ENCODE results near the gene DLG2. TPM values are rescaled to one million over a fixed set of nuclear protein-coding genes. Genes with fewer than 3 reads are reported as not detected.
A peak's percentile ranks its signal among the peaks of the same experiment; 100 is the strongest.

Gene DLG2
- total and polyA plus RNA-seq, 11 donors = 2.4 to 13.9 (median 7.1) TPM

- intact Hi-C loops (cut with DNase I) = no loop called here
- Histone ChIP-seq H3K4me3 (no peak overlapping the region), H3K27me3 (no peaks in the 10 kb centered on the region), H3K4me1 (no peaks in the 10 kb centered on the region), H3K36me3 (no peaks in the 10 kb centered on the region), H3K9me3 (no peaks in the 10 kb centered on the region), H3K27ac (no peak overlapping the region)
- 64 to 78% (median 71%) methylated on average over 4 to 5 of the region's 5 CpGs for WGBS, 4 donors
- ATAC-seq (no peak), DNase-seq (no peak)
- TF ChIP-seq POLR2A (IDR thresholded peaks at IDR 0.05) = no peak
- no peak for TF ChIP-seq CTCF (IDR thresholded peaks at IDR 0.05)
Measured at GRCh38 chr11:83540112-83540675, 2086.9 kb downstream of the DLG2 start.

GRCh38 chr11:83538286-83538685 is 2088.9 kb downstream of the DLG2 start:
- no peaks in the 10 kb centered on the region for H3K27me3 ChIP-seq
- intact Hi-C loops (cut with DNase I) = no loop called here
- no peak overlapping the region for H3K4me3 ChIP-seq
- 74 to 86% (median 81%) methylated on average over 1 of the region's 1 CpG for WGBS, 4 donors
- no peaks in the 10 kb centered on the region for H3K4me1 ChIP-seq
- no peak overlapping the region for H3K27ac ChIP-seq
- ATAC-seq (peak in 1 of 4 donors; percentile 36), DNase-seq (no peak)
- no peaks in the 10 kb centered on the region for H3K9me3 ChIP-seq
- no peaks in the 10 kb centered on the region for H3K36me3 ChIP-seq
- no peak for TF ChIP-seq CTCF (IDR thresholded peaks at IDR 0.05)

GRCh38 chr11:83537131-83537610 is 2090.0 kb downstream of the DLG2 start:
- no peaks in the 10 kb centered on the region for H3K4me1 ChIP-seq
- H3K27me3 ChIP-seq = no peaks in the 10 kb centered on the region
- no peaks in the 10 kb centered on the region for H3K36me3 ChIP-seq
- TF ChIP-seq CTCF (IDR thresholded peaks at IDR 0.05) (no peak), POLR2A (IDR thresholded peaks at IDR 0.05) (no peak)
- H3K27ac ChIP-seq = no peak overlapping the region
- no peak overlapping the region for H3K4me3 ChIP-seq
- DNase-seq (no peak), ATAC-seq (no peak)
- no peaks in the 10 kb centered on the region for H3K9me3 ChIP-seq
- 77 to 89% (median 88%) methylated on average over 5 of the region's 5 CpGs for WGBS, 4 donors
- intact Hi-C loops (cut with DNase I) = no loop called here

- Histone ChIP-seq H3K4me3 (no peak overlapping the region), H3K36me3 (no peaks in the 10 kb centered on the region), H3K27me3 (no peaks in the 10 kb centered on the region), H3K9me3 (no peaks in the 10 kb centered on the region), H3K27ac (no peak overlapping the region), H3K4me1 (peaks cover 0 to 4% (median 0%) of the 10 kb centered on the region in 12 donors)
- no peak for ATAC-seq
- intact Hi-C loops (cut with DNase I) = no loop called here
- DNase-seq = no peak
- no peak for TF ChIP-seq CTCF (IDR thresholded peaks at IDR 0.05)
- no peak for TF ChIP-seq POLR2A (IDR thresholded peaks at IDR 0.05)
Measured at GRCh38 chr11:83533166-83533565, 2094.0 kb downstream of the DLG2 start.
